K562 (cell line): ENCODE data around the gene CTSZ. TPM values are rescaled to one million over a fixed set of nuclear protein-coding genes. Genes with fewer than 3 reads are reported as not detected.
A peak's percentile ranks its signal among the peaks of the same experiment; 100 is the strongest.

Experiments
- ATF1 ChIP-seq, 2 experiments: fragments of 450-650 bp in 1 of 2; IDR thresholded peaks; 2 replicates each; pipeline ENCODE4 v1.6.1; 2016; ENCODE audit warnings: missing compliant biosample characterization in 1 of 2, missing genetic modification characterization in 1 of 2
- DDX20 ChIP-seq: fragments of 450-650 bp; IDR thresholded peaks from 2 replicates; pipeline ENCODE4 v1.6.1; 2016; ENCODE audit warnings: missing genetic modification characterization, low read depth, mild to moderate bottlenecking, missing compliant biosample characterization, moderate library complexity
- ELK1 ChIP-seq: sonication (generic); formaldehyde crosslinking; IDR thresholded peaks from 2 replicates; pipeline ENCODE4 v1.8.1; 2022; ENCODE audit warnings: missing genetic modification reagents
- FOXM1 ChIP-seq, 2 experiments: fragments of 450-650 bp in 1 of 2; sonication (generic) in 1 of 2; formaldehyde crosslinking in 1 of 2; IDR thresholded peaks; 2 replicates each; pipeline versions ENCODE4 v1.6.1 to v1.9.0; 2017 to 2022; ENCODE audit warnings: low read depth in 2 of 2, mild to moderate bottlenecking in 2 of 2, missing genetic modification reagents in 1 of 2, moderate library complexity in 1 of 2
- LCOR ChIP-seq: sonication (generic); formaldehyde crosslinking; IDR thresholded peaks from 2 replicates; pipeline ENCODE4 v1.8.0; 2022; ENCODE audit warnings: mild to moderate bottlenecking, missing genetic modification reagents
- NUFIP1 ChIP-seq: fragments of 450-650 bp; IDR thresholded peaks from 2 replicates; pipeline ENCODE4 v1.6.1; 2018; ENCODE audit not compliant: partially characterized antibody
- PML ChIP-seq: IDR thresholded peaks from 2 replicates; pipeline ENCODE4 v1.6.1; 2012; ENCODE audit warnings: low read length, inconsistent platforms
- ZNF395 ChIP-seq: fragments of 200-800 bp; sonication (Bioruptor generic); IDR thresholded peaks from 2 replicates; pipeline ENCODE4 v1.6.1; 2017; ENCODE audit warnings: missing genetic modification characterization, missing compliant biosample characterization
- ZNF644 ChIP-seq: fragments of 200-800 bp; sonication (Bioruptor generic); IDR thresholded peaks from 2 replicates; pipeline ENCODE4 v1.6.1; 2016; ENCODE audit warnings: low read depth, missing genetic modification characterization, missing compliant biosample characterization
- polyA plus RNA-seq, 8 experiments: library from polyadenylated mRNA; depleted of rRNA in 4 of 8; stranded (reverse) in 5 of 8; unstranded in 3 of 8; fragments of >200 nt; fragmentation: Nextera tagmentation in 2 of 8; fragmentation: Illumina TruSeq in 1 of 8; extraction: Ambion mirVana in 2 of 8; extraction: Trizol in 1 of 8; gene quantifications; 2 replicates each; pipeline versions ENCODE4 v1.2.1 to v1.2.3, GENCODE V29; 2011 to 2014; ENCODE audit warnings: inconsistent platforms in 1 of 8, missing spikeins in 1 of 8
- total RNA-seq, 7 experiments: library from RNA; depleted of rRNA in 6 of 7; stranded (reverse); fragments of >200 nt in 6 of 7; fragmentation: Illumina TruSeq in 2 of 7; extraction: Trizol in 2 of 7; gene quantifications; 2 replicates each; pipeline versions ENCODE4 v1.2.1 to v1.2.3, GENCODE V29; 2011 to 2021; ENCODE audit warnings: low replicate concordance in 1 of 7
- TF ChIP-seq, protein P1 (sequence below): fragments of 450-650 bp; formaldehyde crosslinking; IDR thresholded peaks from 2 replicates; pipeline ENCODE4 v1.4.0; 2020; ENCODE audit warnings: mild to moderate bottlenecking, mixed read lengths

Gene CTSZ
- total and polyA plus RNA-seq, 9 of the 15 experiments (the other 6 are each of a cell fraction or from before 2014, with no cell fraction given) = 1.6 to 143 (median 82.8) TPM

GRCh38 chr20:59010995-59011873 is 4.2 kb upstream of the CTSZ start (continued):
- TF ChIP-seq LCOR = no peak
- TF ChIP-seq NUFIP1 = no peak
- TF ChIP-seq ATF1 (CRISPR knock-in tag; IDR thresholded peaks at IDR 0.05) = no peak
- no peak for TF ChIP-seq ATF1 (tag; IDR thresholded peaks at IDR 0.05)
- no peak for TF ChIP-seq FOXM1 (IDR thresholded peaks at IDR 0.05; ENCODE audit: low read depth)
- no peak for TF ChIP-seq FOXM1 (CRISPR knock-in tag; IDR thresholded peaks at IDR 0.05; ENCODE audit: low read depth)
- peak; percentile 45; the same call in 1 of the 2 replicates for TF ChIP-seq PML
- TF ChIP-seq ZNF395 (CRISPR knock-in tag) = no peak
- no peak for TF ChIP-seq ZNF644
- TF ChIP-seq, protein P1, sequence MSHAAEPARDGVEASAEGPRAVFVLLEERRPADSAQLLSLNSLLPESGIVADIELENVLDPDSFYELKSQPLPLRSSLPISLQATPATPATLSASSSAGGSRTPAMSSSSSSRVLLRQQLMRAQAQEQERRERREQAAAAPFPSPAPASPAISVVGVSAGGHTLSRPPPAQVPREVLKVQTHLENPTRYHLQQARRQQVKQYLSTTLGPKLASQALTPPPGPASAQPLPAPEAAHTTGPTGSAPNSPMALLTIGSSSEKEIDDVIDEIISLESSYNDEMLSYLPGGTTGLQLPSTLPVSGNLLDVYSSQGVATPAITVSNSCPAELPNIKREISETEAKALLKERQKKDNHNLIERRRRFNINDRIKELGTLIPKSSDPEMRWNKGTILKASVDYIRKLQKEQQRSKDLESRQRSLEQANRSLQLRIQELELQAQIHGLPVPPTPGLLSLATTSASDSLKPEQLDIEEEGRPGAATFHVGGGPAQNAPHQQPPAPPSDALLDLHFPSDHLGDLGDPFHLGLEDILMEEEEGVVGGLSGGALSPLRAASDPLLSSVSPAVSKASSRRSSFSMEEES (CRISPR knock-in tag) = no peak
- TF ChIP-seq DDX20 = no peak
- TF ChIP-seq ELK1 (CRISPR knock-in tag) = no peak
